Fibroblast of lung (primary cell): ENCODE data around the gene ERP44.

Source experiments
- EZH2 ChIP-seq: IDR thresholded peaks from 2 replicates; pipeline ENCODE4 v1.5.1; 2012; ENCODE audit warnings: low read length, control low read depth, mild to moderate bottlenecking; ENCODE audit errors: missing control alignments
- TF ChIP-seq, protein P1 (sequence below), 2 donors: IDR thresholded peaks in 1 of 2; conservative IDR thresholded peaks in 1 of 2; 1 replicate in 1 of 2; 2 replicates in 1 of 2; pipeline ENCODE4 v1.5.1; 2011 to 2012; ENCODE audit warnings: low read length in 2 of 2, control low read depth in 1 of 2, inconsistent platforms in 1 of 2, low read depth in 1 of 2, mild to moderate bottlenecking in 1 of 2

- TF ChIP-seq, protein P1, sequence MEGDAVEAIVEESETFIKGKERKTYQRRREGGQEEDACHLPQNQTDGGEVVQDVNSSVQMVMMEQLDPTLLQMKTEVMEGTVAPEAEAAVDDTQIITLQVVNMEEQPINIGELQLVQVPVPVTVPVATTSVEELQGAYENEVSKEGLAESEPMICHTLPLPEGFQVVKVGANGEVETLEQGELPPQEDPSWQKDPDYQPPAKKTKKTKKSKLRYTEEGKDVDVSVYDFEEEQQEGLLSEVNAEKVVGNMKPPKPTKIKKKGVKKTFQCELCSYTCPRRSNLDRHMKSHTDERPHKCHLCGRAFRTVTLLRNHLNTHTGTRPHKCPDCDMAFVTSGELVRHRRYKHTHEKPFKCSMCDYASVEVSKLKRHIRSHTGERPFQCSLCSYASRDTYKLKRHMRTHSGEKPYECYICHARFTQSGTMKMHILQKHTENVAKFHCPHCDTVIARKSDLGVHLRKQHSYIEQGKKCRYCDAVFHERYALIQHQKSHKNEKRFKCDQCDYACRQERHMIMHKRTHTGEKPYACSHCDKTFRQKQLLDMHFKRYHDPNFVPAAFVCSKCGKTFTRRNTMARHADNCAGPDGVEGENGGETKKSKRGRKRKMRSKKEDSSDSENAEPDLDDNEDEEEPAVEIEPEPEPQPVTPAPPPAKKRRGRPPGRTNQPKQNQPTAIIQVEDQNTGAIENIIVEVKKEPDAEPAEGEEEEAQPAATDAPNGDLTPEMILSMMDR (conservative IDR thresholded peaks at IDR 0.05 in 1 of 2, IDR thresholded peaks at IDR 0.05 in 1 of 2; ENCODE audit: low read depth in 1 of 2, low read length in 2 of 2) = no peak
- no peak for TF ChIP-seq EZH2
Measured at GRCh38 chr9:99929652-99930051, 169.1 kb downstream of the ERP44 start.
